B cell (primary cell): Measurements from ENCODE around the gene TP63.

ENCODE experiments used
- CTCF ChIP-seq: fragments of 200-600 bp; IDR thresholded peaks from one replicate; pipeline ENCODE4 v1.8.0; 2022; ENCODE audit warnings: antibody characterized with exemption, mild to moderate bottlenecking
- EZH2 ChIP-seq: IDR thresholded peaks from 2 replicates; pipeline ENCODE4 v1.6.1; 2012; ENCODE audit warnings: borderline replicate concordance, low read depth, mild to moderate bottlenecking, moderate library complexity, low read length; ENCODE audit not compliant: insufficient read depth, poor library complexity, severe bottlenecking

GRCh38 chr3:189790658-189791057, 159.5 kb downstream of the TP63 start:
- TF ChIP-seq CTCF (no peak), EZH2 (no peak)
